ENCODE data around the gene SLC16A1.
"Not testable (repeated sequence)": the region's sequence is repeated elsewhere in the genome, so short reads cannot be mapped to it uniquely, and the experiment has no call there.

SLC16A1 gene

GRCh38 chr1:112911506-112912220, 44.3 kb downstream of the SLC16A1 start:
- no peak for FAIRE-seq

GRCh38 chr1:112909847-112910246, 46.1 kb downstream of the SLC16A1 start:
- no peak for FAIRE-seq

GRCh38 chr1:112906150-112906698, 49.8 kb downstream of the SLC16A1 start:
- FAIRE-seq: no peak

GRCh38 chr1:112905395-112906149, 50.4 kb downstream of the SLC16A1 start:
- no peak for FAIRE-seq

GRCh38 chr1:112904831-112905261, 51.1 kb downstream of the SLC16A1 start:
- no peak for FAIRE-seq

- FAIRE-seq: no peak
Observed at GRCh38 chr1:112904071-112904830, 51.7 kb downstream of the SLC16A1 start.

GRCh38 chr1:112902221-112902620, 53.8 kb downstream of the SLC16A1 start:
- FAIRE-seq: no peak

- FAIRE-seq: no peak
Observed at GRCh38 chr1:112901387-112901786, 54.6 kb downstream of the SLC16A1 start.

GRCh38 chr1:112896783-112897182, 59.2 kb downstream of the SLC16A1 start:
- no peak for FAIRE-seq

- FAIRE-seq: no peak
Observed at GRCh38 chr1:112894561-112895011, 61.4 kb downstream of the SLC16A1 start.

- FAIRE-seq: no peak
Observed at GRCh38 chr1:112894010-112894292, 62.0 kb downstream of the SLC16A1 start.

- FAIRE-seq: no peak
Observed at GRCh38 chr1:112893288-112894009, 62.5 kb downstream of the SLC16A1 start.

- not testable (repeated sequence) for FAIRE-seq
Observed at GRCh38 chr1:112889906-112890305, 66.1 kb downstream of the SLC16A1 start.

- no peak for FAIRE-seq
Observed at GRCh38 chr1:112889052-112889768, 66.8 kb downstream of the SLC16A1 start.

GRCh38 chr1:112888630-112889029, 67.4 kb downstream of the SLC16A1 start:
- no peak for FAIRE-seq

- FAIRE-seq: no peak
Observed at GRCh38 chr1:112887599-112888283, 68.3 kb downstream of the SLC16A1 start.

- not testable (repeated sequence) for FAIRE-seq
Observed at GRCh38 chr1:112884996-112885395, 71.0 kb downstream of the SLC16A1 start.

- FAIRE-seq: no peak
Observed at GRCh38 chr1:112882271-112882744, 73.7 kb downstream of the SLC16A1 start.

GRCh38 chr1:112881742-112882127, 74.3 kb downstream of the SLC16A1 start:
- no peak for FAIRE-seq

GRCh38 chr1:112879834-112880233, 76.2 kb downstream of the SLC16A1 start:
- no peak for FAIRE-seq

- no peak for FAIRE-seq
Observed at GRCh38 chr1:112878321-112878720, 77.7 kb downstream of the SLC16A1 start.

All from islet of Langerhans (tissue), 1 donor.